Esophagus muscularis mucosa (tissue), 4 donors: ENCODE measurements around the gene CNIH3.

Source experiments
- EP300 ChIP-seq: sonication (generic); formaldehyde crosslinking; IDR thresholded peaks from one replicate; pipeline ENCODE4 v1.6.1; 2017; ENCODE audit warnings: antibody characterized with exemption
- POLR2A ChIP-seq: fragments of 450-650 bp; IDR thresholded peaks from one replicate; pipeline ENCODE4 v1.6.1; 2017; ENCODE audit warnings: antibody characterized with exemption, moderate library complexity, mild to moderate bottlenecking, low read depth
- POLR2AphosphoS5 ChIP-seq, 2 donors: sonication (generic); formaldehyde crosslinking; IDR thresholded peaks; one replicate each; pipeline ENCODE4 v1.6.1; 2017; ENCODE audit warnings: antibody characterized with exemption in 2 of 2
- TF ChIP-seq, protein P1 (sequence below), 3 experiments: fragments of 200-600 bp in 2 of 3; fragments of 450-650 bp in 1 of 3; sonication (generic) in 2 of 3; IDR thresholded peaks; one replicate each; pipeline ENCODE4 v1.5.1; 2017 to 2019; ENCODE audit warnings: antibody characterized with exemption in 3 of 3, mild to moderate bottlenecking in 2 of 3, moderate library complexity in 1 of 3

DNA sequence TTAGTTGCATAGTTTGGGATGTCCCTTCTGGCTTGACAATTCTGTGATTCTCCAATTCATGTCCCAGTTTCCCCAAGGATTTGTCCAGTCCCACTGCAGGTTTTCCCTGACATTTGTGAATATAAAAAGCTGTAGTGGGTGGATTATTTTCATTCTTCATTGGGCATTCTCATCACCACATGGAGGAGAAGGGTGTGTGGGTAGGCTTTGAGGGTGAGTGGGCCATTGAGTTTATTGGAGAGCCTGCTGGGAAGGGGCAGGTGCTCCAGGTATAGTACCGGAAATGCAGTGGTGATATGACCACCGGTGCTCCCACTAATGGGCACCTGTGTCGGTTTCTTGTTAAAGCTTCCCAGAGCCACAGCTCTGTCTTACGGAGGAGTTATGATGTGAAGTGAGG is 74.5 kb downstream of the CNIH3 start:
- TF ChIP-seq, protein P1, sequence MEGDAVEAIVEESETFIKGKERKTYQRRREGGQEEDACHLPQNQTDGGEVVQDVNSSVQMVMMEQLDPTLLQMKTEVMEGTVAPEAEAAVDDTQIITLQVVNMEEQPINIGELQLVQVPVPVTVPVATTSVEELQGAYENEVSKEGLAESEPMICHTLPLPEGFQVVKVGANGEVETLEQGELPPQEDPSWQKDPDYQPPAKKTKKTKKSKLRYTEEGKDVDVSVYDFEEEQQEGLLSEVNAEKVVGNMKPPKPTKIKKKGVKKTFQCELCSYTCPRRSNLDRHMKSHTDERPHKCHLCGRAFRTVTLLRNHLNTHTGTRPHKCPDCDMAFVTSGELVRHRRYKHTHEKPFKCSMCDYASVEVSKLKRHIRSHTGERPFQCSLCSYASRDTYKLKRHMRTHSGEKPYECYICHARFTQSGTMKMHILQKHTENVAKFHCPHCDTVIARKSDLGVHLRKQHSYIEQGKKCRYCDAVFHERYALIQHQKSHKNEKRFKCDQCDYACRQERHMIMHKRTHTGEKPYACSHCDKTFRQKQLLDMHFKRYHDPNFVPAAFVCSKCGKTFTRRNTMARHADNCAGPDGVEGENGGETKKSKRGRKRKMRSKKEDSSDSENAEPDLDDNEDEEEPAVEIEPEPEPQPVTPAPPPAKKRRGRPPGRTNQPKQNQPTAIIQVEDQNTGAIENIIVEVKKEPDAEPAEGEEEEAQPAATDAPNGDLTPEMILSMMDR (IDR thresholded peaks at IDR 0.05), result no peak
- TF ChIP-seq EP300 (no peak), POLR2AphosphoS5 (IDR thresholded peaks at IDR 0.05) (no peak), POLR2A (no peak)
